ENCODE results near the gene LRRN2.

The LRRN2 gene

DNA sequence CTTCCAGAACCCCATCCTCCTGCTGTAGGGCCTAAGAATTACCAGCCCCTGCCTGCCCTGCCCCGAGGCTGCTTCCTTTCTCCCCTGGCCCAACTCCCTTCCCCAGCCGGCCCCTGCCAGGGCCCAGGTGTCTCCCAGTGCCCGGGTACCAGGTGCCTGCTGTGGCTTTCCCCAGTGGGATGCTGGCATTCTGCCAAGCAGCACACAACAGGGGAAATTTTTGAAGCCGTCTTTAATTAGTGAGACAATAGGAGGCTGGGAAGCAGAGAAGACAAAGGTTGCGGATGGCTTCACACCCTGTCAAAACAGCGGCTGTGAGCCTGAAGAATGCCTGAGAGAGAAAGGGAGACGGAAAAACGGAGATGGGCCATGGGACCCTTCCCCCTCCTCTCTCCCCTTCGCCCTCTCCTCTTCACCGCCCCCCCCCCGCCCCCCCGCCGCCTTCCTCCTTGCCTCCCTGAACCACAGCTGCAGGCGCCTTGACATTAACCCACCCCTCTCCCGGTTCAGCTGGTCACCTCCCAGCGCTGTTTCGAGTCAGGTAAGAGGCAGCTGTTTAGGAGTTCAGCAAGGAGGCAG is 33.6 kb downstream of the LRRN2 start:
- no peak overlapping the region for H3K4me3 ChIP-seq (ENCODE audit: low read depth, low read length)
- H3K9me3 ChIP-seq (ENCODE audit: control insufficient read depth, low read length): no peaks in the 10 kb centered on the region
- no peak overlapping the region for H3K9ac ChIP-seq
- TF ChIP-seq CTCF (IDR thresholded peaks at IDR 0.05): no peak
- no peak overlapping the region for H2AFZ ChIP-seq
- H3K4me1 ChIP-seq: no peaks in the 10 kb centered on the region
- no peaks in the 10 kb centered on the region for H3K36me3 ChIP-seq (ENCODE audit: control insufficient read depth, insufficient read depth, low read length)
- H3K27me3 ChIP-seq (ENCODE audit: control insufficient read depth, insufficient read depth, low read length): no peaks in the 10 kb centered on the region
- H3K79me2 ChIP-seq: no peaks in the 10 kb centered on the region
- no peak overlapping the region for H3K27ac ChIP-seq
- peak overlapping the region; percentile 12 for H3K4me2 ChIP-seq (ENCODE audit: low read length)

- Histone ChIP-seq H3K4me2 (ENCODE audit: low read length) (peak overlapping the region; percentile 36), H3K4me1 (no peaks in the 10 kb centered on the region), H3K9me3 (ENCODE audit: control insufficient read depth, low read length) (no peaks in the 10 kb centered on the region), H2AFZ (no peak overlapping the region), H3K27ac (no peak overlapping the region), H3K9ac (no peak overlapping the region), H3K4me3 (ENCODE audit: low read depth, low read length) (no peak overlapping the region), H3K36me3 (ENCODE audit: control insufficient read depth, insufficient read depth, low read length) (no peaks in the 10 kb centered on the region), H3K27me3 (ENCODE audit: control insufficient read depth, insufficient read depth, low read length) (no peaks in the 10 kb centered on the region), H3K79me2 (no peaks in the 10 kb centered on the region)
- no peak for TF ChIP-seq CTCF (IDR thresholded peaks at IDR 0.05)
Observed at GRCh38 chr1:204650911-204651570, 34.5 kb downstream of the LRRN2 start.

DNA sequence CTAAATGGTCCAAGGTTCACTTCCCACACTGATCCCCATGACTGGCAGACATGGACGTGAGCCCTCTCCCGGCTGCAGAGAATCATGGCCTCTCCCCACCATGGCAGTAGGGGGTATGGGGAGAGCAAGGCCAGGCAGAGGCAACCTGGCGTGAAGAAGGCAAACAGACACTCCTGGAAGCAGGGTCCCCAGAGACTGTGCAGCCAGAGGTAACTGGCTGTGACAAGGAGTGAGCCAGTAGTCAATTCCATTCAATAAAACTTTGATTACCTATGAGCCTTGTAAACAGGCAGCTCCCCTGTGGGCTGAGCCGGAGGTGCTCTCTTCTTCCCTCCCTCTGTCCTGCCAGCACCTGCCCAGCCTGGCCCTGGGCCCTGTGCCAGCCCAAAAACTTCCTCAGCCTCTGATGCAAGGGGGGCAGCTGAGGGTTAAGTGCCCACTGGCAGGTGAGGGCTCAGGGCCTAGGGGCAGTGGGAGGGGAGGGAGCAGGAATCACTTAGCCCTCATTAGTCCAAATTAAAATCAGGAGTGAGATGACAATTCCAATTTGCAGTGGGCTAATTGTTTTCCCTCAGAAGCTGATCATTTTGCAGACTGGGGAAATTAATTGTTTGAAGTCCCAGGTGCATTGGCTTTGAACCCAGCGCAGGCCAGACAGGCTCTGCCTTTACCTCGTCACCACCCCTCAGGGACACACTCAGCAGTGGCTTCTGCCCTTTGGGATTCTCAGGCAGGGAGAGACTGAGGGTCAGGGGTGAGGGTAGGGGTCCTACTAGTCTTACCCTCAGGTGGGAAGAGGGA is 35.6 kb downstream of the LRRN2 start:
- Histone ChIP-seq H3K4me2 (ENCODE audit: low read length) (no peak overlapping the region), H3K9ac (no peak overlapping the region), H3K27me3 (ENCODE audit: control insufficient read depth, insufficient read depth, low read length) (no peaks in the 10 kb centered on the region), H3K9me3 (ENCODE audit: control insufficient read depth, low read length) (no peaks in the 10 kb centered on the region), H3K4me1 (no peaks in the 10 kb centered on the region), H2AFZ (no peak overlapping the region), H3K36me3 (ENCODE audit: control insufficient read depth, insufficient read depth, low read length) (no peaks in the 10 kb centered on the region), H3K4me3 (ENCODE audit: low read depth, low read length) (no peak overlapping the region), H3K79me2 (no peaks in the 10 kb centered on the region), H3K27ac (no peak overlapping the region)
- no peak for TF ChIP-seq CTCF (IDR thresholded peaks at IDR 0.05)

DNA sequence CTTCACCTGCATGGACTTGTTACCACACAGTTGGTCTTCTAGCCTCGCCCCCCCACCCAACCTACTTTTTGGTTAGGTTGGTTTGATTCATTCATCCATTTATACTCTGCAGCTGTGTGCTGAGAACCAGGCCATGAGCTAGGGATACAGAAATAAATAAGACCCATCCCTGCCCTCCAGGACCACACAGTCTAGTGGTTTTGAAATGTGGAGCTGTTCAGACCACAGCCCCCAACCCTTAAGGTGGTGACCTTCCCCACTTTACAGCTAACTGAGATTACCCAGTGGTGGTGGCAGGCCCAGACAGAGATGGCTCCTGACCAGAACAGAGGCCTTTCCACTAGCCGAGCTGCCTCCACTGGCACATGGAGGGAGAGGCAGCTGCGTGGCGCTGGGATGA is 37.0 kb downstream of the LRRN2 start:
- Histone ChIP-seq H3K27ac (no peak overlapping the region), H3K27me3 (ENCODE audit: control insufficient read depth, insufficient read depth, low read length) (no peaks in the 10 kb centered on the region)
- TF ChIP-seq CTCF (IDR thresholded peaks at IDR 0.05): no peak

More for the DNA sequence above, 37.0 kb downstream of the LRRN2 start:
- H3K9ac ChIP-seq: no peak overlapping the region
- no peak overlapping the region for H3K4me3 ChIP-seq (ENCODE audit: low read depth, low read length)
- no peaks in the 10 kb centered on the region for H3K36me3 ChIP-seq (ENCODE audit: control insufficient read depth, insufficient read depth, low read length)
- H2AFZ ChIP-seq: no peak overlapping the region
- H3K4me1 ChIP-seq: no peaks in the 10 kb centered on the region
- no peak overlapping the region for H3K4me2 ChIP-seq (ENCODE audit: low read length)
- no peaks in the 10 kb centered on the region for H3K9me3 ChIP-seq (ENCODE audit: control insufficient read depth, low read length)
- no peaks in the 10 kb centered on the region for H3K79me2 ChIP-seq
